Vagina (tissue), 2 donors: ENCODE results near the gene CD300A.

ENCODE experiments used
- POLR2A ChIP-seq, 2 donors: fragments of 450-650 bp; IDR thresholded peaks; one replicate each; pipeline ENCODE4 v1.6.1; 2017; ENCODE audit warnings: antibody characterized with exemption in 2 of 2, mild to moderate bottlenecking in 2 of 2, moderate library complexity in 2 of 2
- POLR2AphosphoS5 ChIP-seq, 2 donors: sonication (generic); formaldehyde crosslinking; IDR thresholded peaks; one replicate each; pipeline ENCODE4 v1.9.0; 2017; ENCODE audit warnings: antibody characterized with exemption in 2 of 2, mild to moderate bottlenecking in 2 of 2, low read depth in 1 of 2; ENCODE audit not compliant: insufficient read depth in 1 of 2
- TF ChIP-seq, protein P1 (sequence below), 3 experiments: fragments of 450-650 bp in 2 of 3; fragments of 200-600 bp in 1 of 3; sonication (generic) in 1 of 3; IDR thresholded peaks; one replicate each; pipeline ENCODE4 v1.5.1; 2017 to 2019; ENCODE audit warnings: antibody characterized with exemption in 3 of 3, mild to moderate bottlenecking in 2 of 3, moderate library complexity in 2 of 3

DNA sequence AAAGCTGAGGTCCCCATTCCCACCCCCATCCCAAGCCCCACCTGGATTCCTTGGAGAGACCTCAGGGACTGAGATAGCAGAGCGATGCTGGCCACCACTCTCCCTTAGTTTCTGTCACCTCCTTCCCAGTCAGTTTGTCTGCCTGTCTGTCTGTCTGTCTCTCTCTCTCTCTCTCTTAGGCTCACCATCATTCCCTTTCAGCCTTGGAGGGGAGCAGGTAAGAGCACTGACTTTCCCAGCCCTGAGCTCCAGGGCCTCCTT, 59.0 kb downstream of the CD300A start:
- TF ChIP-seq, protein P1, sequence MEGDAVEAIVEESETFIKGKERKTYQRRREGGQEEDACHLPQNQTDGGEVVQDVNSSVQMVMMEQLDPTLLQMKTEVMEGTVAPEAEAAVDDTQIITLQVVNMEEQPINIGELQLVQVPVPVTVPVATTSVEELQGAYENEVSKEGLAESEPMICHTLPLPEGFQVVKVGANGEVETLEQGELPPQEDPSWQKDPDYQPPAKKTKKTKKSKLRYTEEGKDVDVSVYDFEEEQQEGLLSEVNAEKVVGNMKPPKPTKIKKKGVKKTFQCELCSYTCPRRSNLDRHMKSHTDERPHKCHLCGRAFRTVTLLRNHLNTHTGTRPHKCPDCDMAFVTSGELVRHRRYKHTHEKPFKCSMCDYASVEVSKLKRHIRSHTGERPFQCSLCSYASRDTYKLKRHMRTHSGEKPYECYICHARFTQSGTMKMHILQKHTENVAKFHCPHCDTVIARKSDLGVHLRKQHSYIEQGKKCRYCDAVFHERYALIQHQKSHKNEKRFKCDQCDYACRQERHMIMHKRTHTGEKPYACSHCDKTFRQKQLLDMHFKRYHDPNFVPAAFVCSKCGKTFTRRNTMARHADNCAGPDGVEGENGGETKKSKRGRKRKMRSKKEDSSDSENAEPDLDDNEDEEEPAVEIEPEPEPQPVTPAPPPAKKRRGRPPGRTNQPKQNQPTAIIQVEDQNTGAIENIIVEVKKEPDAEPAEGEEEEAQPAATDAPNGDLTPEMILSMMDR (IDR thresholded peaks at IDR 0.05): no peak
- TF ChIP-seq POLR2A (IDR thresholded peaks at IDR 0.05) (no peak), POLR2AphosphoS5 (IDR thresholded peaks at IDR 0.05; ENCODE audit: insufficient read depth in 1 of 2, low read depth in 1 of 2) (no peak)
